HG03108 (cell line): Measurements from ENCODE around the gene GP5.

Experiments
- ATAC-seq: cut with Tn5 transposase; IDR thresholded peaks from one replicate; pipeline ENCODE4 v1.9.1; 2021; ENCODE audit warnings: moderate library complexity; ENCODE audit not compliant: unreplicated experiment

GP5 gene

GRCh38 chr3:194399874-194400411, 877 bp upstream of the GP5 start:
- no peak for ATAC-seq

GRCh38 chr3:194397757-194398312, 1.2 kb downstream of the GP5 start:
- no peak for ATAC-seq

GRCh38 chr3:194396859-194397756, 2.0 kb downstream of the GP5 start:
- ATAC-seq: no peak

- no peak for ATAC-seq
These were observed 2.6 kb downstream of the GP5 start for GRCh38 chr3:194396539-194396858.

GRCh38 chr3:194395778-194396538, 3.1 kb downstream of the GP5 start:
- ATAC-seq: no peak

- no peak for ATAC-seq
These were observed 3.9 kb downstream of the GP5 start for GRCh38 chr3:194395212-194395611.

- ATAC-seq: no peak
These were observed 6.5 kb downstream of the GP5 start for GRCh38 chr3:194392576-194392975.

GRCh38 chr3:194390835-194391234, 8.2 kb downstream of the GP5 start:
- ATAC-seq: no peak

GRCh38 chr3:194389269-194389668, 9.8 kb downstream of the GP5 start:
- no peak for ATAC-seq

- ATAC-seq: no peak
These were observed 11.1 kb downstream of the GP5 start for GRCh38 chr3:194387926-194388418.

GRCh38 chr3:194387276-194387675, 11.8 kb downstream of the GP5 start:
- ATAC-seq: no peak

GRCh38 chr3:194386648-194387047, 12.4 kb downstream of the GP5 start:
- ATAC-seq: no peak

- ATAC-seq: no peak
These were observed 13.0 kb downstream of the GP5 start for GRCh38 chr3:194386066-194386465.

- no peak for ATAC-seq
These were observed 14.5 kb downstream of the GP5 start for GRCh38 chr3:194384569-194385001.

GRCh38 chr3:194384156-194384555, 14.9 kb downstream of the GP5 start:
- ATAC-seq: no peak

- ATAC-seq: no peak
These were observed 15.7 kb downstream of the GP5 start for GRCh38 chr3:194383276-194383940.

GRCh38 chr3:194382892-194383223, 16.2 kb downstream of the GP5 start:
- ATAC-seq: no peak

- no peak for ATAC-seq
These were observed 16.7 kb downstream of the GP5 start for GRCh38 chr3:194382196-194382891.

GRCh38 chr3:194381460-194381875, 17.6 kb downstream of the GP5 start:
- no peak for ATAC-seq

GRCh38 chr3:194380326-194380725, 18.7 kb downstream of the GP5 start:
- no peak for ATAC-seq
